GM12865 (cell line): Measurements from ENCODE around the gene PAWR.

Experiments
- DNase-seq: peaks from one replicate; pipeline ENCODE4 v3.0.0; 2010; ENCODE audit warnings: low read depth
- H3K4me3 ChIP-seq: 2 replicates; pipeline ENCODE4 v1.5.1; 2011; ENCODE audit warnings: mild to moderate bottlenecking, low read depth, low read length, control low read depth
- TF ChIP-seq, protein P1 (sequence below): IDR thresholded peaks from 2 replicates; pipeline ENCODE4 v1.5.1; 2011; ENCODE audit warnings: low read length, control low read depth, low read depth, inconsistent platforms; ENCODE audit not compliant: insufficient read depth; ENCODE audit errors: missing control alignments

PAWR gene

DNA sequence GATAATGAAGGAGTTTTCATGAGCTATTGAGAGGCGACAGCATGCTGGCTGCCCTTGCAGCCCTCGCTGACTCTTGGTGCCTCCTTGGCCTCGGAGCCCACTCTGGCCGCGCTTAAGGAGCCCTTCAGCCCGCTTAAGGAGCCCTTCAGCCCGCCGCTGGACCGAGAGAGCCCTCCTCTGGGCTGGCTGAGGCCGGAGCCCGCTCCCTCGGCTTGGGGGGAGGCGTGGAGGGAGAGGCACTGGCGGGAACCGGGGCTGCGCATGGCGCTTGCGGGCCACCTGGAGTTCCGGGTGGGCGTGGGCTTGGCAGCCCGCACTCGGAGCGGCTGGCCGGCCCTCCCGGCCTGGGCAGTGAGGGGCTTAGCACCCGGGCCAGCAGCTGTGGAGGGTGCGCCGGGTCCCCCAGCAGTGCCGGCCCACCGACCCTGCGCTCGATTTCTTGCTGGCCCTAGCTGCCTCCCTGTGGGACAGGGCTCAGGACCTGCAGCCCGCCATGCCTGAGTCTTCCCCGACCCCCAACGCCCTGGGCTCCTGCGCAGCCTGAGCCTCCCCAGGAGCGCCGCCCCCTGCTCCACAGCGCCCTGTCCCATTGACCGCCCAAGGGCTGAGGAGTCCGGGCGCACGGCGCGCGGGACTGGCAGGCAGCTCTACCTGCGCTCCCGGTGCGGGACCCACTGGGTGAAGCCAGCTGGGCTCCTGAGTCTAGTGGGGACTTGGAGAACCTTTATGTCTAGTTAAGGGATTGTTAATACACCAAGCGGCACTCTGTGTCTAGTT is 20.1 kb upstream of the PAWR start:
- DNase-seq: no peak
- H3K4me3 ChIP-seq: no peak overlapping the region
- TF ChIP-seq, protein P1, sequence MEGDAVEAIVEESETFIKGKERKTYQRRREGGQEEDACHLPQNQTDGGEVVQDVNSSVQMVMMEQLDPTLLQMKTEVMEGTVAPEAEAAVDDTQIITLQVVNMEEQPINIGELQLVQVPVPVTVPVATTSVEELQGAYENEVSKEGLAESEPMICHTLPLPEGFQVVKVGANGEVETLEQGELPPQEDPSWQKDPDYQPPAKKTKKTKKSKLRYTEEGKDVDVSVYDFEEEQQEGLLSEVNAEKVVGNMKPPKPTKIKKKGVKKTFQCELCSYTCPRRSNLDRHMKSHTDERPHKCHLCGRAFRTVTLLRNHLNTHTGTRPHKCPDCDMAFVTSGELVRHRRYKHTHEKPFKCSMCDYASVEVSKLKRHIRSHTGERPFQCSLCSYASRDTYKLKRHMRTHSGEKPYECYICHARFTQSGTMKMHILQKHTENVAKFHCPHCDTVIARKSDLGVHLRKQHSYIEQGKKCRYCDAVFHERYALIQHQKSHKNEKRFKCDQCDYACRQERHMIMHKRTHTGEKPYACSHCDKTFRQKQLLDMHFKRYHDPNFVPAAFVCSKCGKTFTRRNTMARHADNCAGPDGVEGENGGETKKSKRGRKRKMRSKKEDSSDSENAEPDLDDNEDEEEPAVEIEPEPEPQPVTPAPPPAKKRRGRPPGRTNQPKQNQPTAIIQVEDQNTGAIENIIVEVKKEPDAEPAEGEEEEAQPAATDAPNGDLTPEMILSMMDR: no peak

- no peak overlapping the region for H3K4me3 ChIP-seq
- DNase-seq: no peak
- TF ChIP-seq, protein P1: no peak
These were observed 17.1 kb upstream of the PAWR start for GRCh38 chr12:79707830-79708229.

DNA sequence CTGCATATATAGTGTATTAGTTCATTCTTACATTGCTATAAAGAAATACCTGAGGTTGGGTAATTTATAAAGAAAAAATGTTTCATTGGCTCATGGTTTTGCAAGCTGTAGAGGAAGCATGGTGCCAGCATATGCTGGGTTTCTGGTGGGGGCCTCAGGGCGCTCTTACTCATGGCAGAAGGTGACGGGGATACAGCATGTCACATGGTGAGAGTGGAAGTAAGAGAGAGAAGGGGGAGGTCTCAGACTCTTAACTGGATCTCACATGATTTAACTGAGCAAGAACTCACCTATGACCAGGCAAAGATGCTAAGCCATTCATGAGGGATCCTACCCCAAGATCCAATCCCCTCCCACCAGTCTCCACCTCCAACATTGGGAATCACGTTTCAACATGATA is 15.9 kb upstream of the PAWR start:
- DNase-seq: no peak
- TF ChIP-seq, protein P1: no peak
- H3K4me3 ChIP-seq: no peak overlapping the region

DNA sequence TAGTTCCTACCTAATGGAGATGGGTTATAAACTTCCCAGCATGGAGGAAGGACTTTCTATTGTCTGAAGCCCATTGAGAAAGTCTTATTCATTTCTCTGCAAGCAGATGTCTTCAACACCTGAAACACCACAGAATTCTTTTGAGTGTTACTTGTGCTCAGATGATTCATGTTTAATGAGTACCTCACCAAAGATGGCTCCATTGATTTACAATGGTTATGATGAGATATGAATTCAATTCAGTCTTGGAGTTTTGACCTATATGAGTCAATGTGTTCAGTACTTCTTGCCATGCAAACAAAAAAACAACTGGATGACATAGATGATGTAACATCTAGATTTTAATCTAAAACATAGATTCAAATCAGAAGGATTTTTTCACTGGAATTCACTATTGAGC is 15.4 kb upstream of the PAWR start:
- no peak for DNase-seq
- TF ChIP-seq, protein P1: no peak
- no peak overlapping the region for H3K4me3 ChIP-seq

DNA sequence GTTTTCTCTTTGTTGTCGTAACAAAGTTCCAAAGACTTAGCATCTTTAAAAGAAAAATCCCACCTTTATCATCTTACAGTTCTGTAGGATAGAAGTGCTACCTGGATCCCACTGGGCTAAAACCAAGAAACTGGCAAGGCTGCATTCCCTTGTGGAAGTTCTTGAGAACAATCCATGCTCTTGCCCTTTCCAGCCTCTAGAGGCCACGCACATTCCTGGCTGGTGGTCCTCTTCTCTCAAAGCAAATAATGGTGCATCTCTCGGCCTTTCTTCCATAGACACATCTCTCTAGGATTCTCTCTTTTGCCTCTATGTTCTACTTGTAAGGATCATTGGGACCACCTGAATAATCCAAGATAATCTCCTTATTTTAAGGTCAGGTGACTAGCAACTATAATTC is 8.2 kb upstream of the PAWR start:
- TF ChIP-seq, protein P1: no peak
- no peak overlapping the region for H3K4me3 ChIP-seq
- DNase-seq: no peak

GRCh38 chr12:79696416-79696815 is 5.7 kb upstream of the PAWR start:
- no peak for DNase-seq
- TF ChIP-seq, protein P1: no peak
- H3K4me3 ChIP-seq: no peak overlapping the region
